HepG2 (cell line): ENCODE results near the gene PRDX3. TPM values are rescaled to one million over a fixed set of nuclear protein-coding genes. Genes with fewer than 3 reads are reported as not detected.

Experiments
- ATAC-seq: fragments of 200-7000 bp; cut with Tn5 transposase; 3 replicates; pipeline ENCODE4 v1.9.1; 2020; ENCODE audit warnings: mild to moderate bottlenecking, moderate library complexity
- BruUV-seq: library from RNA; stranded (reverse); fragments of 400-500 nt; replicated peaks from 2 replicates; lab custom pipeline; 2021; lab: Mats Ljungman, UMichigan
- CTCF ChIA-PET: fragments of 300-600 bp; formaldehyde crosslinking; extraction: SDS; loops from one replicate; lab custom pipeline; 2021; ENCODE audit warnings: low total read pairs, inconsistent platforms, low intra/inter-chr PET ratio; lab: Yijun Ruan, JAX
- POLR2A ChIA-PET: fragments of 350-600 bp; sonication (Branson Sonifier 250); formaldehyde crosslinking; loops from one replicate; lab custom pipeline; 2020; ENCODE audit warnings: antibody characterized with exemption, inconsistent platforms; lab: Yijun Ruan, JAX
- DNase-seq: peaks from one replicate; pipeline ENCODE4 v3.0.0-alpha.2; 2015; ENCODE audit warnings: low spot score
- FAIRE-seq: peaks from 3 replicates; lab custom pipeline; 2011; peaks lifted over from hg19 to GRCh38; lab: Jason Lieb, UNC
- H2AFZ ChIP-seq: one replicate; pipeline ENCODE4 v1.6.1; 2011; ENCODE audit warnings: low read length, inconsistent platforms
- H3K27ac ChIP-seq: fragments of 300-600 bp; 3 replicates; pipeline ENCODE4 v1.8.0; 2011; ENCODE audit warnings: mixed run types, mild to moderate bottlenecking, mixed read lengths, low read length, inconsistent platforms; ENCODE audit not compliant: insufficient read depth; ENCODE audit errors: extremely low read length
- H3K27me3 ChIP-seq, 2 experiments: fragments of 200-600 bp in 1 of 2; 2 replicates in 1 of 2; 3 replicates in 1 of 2; pipeline versions ENCODE4 v1.6.0 to v1.8.0; 2011; ENCODE audit warnings: low read length in 2 of 2, mild to moderate bottlenecking in 2 of 2, moderate library complexity in 2 of 2, inconsistent platforms in 1 of 2; ENCODE audit not compliant: insufficient read depth in 2 of 2, control insufficient read depth in 1 of 2
- H3K36me3 ChIP-seq, 2 experiments: fragments of 200-600 bp in 1 of 2; replicated peaks in 1 of 2; 2 replicates in 1 of 2; 3 replicates in 1 of 2; pipeline versions ENCODE4 v1.5.1 to v1.8.0; 2011; ENCODE audit warnings: low read length in 2 of 2, inconsistent platforms in 1 of 2; ENCODE audit not compliant: insufficient read depth in 2 of 2, control insufficient read depth in 1 of 2
- H3K4me1 ChIP-seq: 2 replicates; pipeline ENCODE4 v1.5.1; 2012; ENCODE audit warnings: low read length, inconsistent platforms; ENCODE audit not compliant: insufficient read depth
- H3K4me2 ChIP-seq: 2 replicates; pipeline ENCODE4 v1.6.0; 2011; ENCODE audit warnings: low read depth, low read length, inconsistent platforms
- H3K4me3 ChIP-seq, 3 experiments: fragments of 200-600 bp in 1 of 3; sonication (generic), shearing (Covaris generic) in 1 of 3; replicated peaks in 1 of 3; 2 replicates each; pipeline ENCODE4 v1.5.1; 2011 to 2016; ENCODE audit warnings: low read length in 3 of 3, inconsistent platforms in 2 of 3, low read depth in 2 of 3, mild to moderate bottlenecking in 2 of 3, control low read depth in 1 of 3, mixed read lengths in 1 of 3; ENCODE audit not compliant: insufficient read depth in 1 of 3
- H3K79me2 ChIP-seq: one replicate; pipeline ENCODE4 v1.6.1; 2011; ENCODE audit warnings: low read length, inconsistent platforms; ENCODE audit not compliant: insufficient read depth
- H3K9ac ChIP-seq: 2 replicates; pipeline ENCODE4 v1.6.0; 2011; ENCODE audit warnings: mild to moderate bottlenecking, low read depth, low read length, inconsistent platforms; ENCODE audit not compliant: insufficient read depth
- H3K9me3 ChIP-seq: 2 replicates; pipeline ENCODE4 v1.5.1; 2012; ENCODE audit warnings: mild to moderate bottlenecking, low read length
- H4K20me1 ChIP-seq: 2 replicates; pipeline ENCODE4 v1.6.0; 2011; ENCODE audit warnings: inconsistent platforms, mild to moderate bottlenecking, low read length, moderate library complexity; ENCODE audit not compliant: insufficient read depth
- CREM ChIP-seq, 2 experiments: sonication (generic) in 1 of 2; formaldehyde crosslinking in 1 of 2; IDR thresholded peaks; 2 replicates each; pipeline versions ENCODE4 v1.4.0 to v1.6.1; 2016 to 2020; ENCODE audit warnings: antibody characterized with exemption in 1 of 2, mild to moderate bottlenecking in 1 of 2, missing genetic modification reagents in 1 of 2
- HNF4A ChIP-seq: sonication (generic); formaldehyde crosslinking; IDR thresholded peaks from 2 replicates; pipeline ENCODE4 v1.4.0; 2020; ENCODE audit warnings: missing genetic modification reagents
- NCOA2 ChIP-seq: sonication (generic); formaldehyde crosslinking; IDR thresholded peaks from 2 replicates; pipeline ENCODE4 v1.8.0; 2022; ENCODE audit warnings: inconsistent platforms
- SOX5 ChIP-seq: IDR thresholded peaks from 2 replicates; pipeline ENCODE4 v1.6.1; 2016; ENCODE audit warnings: borderline replicate concordance
- WGBS: methylation state at CpG from one replicate; pipeline ENCODE4 v1.1.6; 2017; ENCODE audit warnings: low lambda C conversion rate; 5-methylcytosine and 5-hydroxymethylcytosine counted together
- in situ Hi-C: cut with HindIII; loops from 2 replicates; pipeline ENCODE4 v1.10.0; 2017; ENCODE audit warnings: low pct_unique_long_range_greater_than_20kb; ENCODE audit not compliant: extremely low pct_ligation_motif_present
- intact Hi-C: fragments of 100-400 bp; cut with micrococcal nuclease; formaldehyde crosslinking; loops from one replicate; pipeline ENCODE4 v1.10.0; 2022; ENCODE audit not compliant: unreplicated experiment
- polyA plus RNA-seq, 8 experiments: library from polyadenylated mRNA; depleted of rRNA in 3 of 8; stranded (reverse) in 7 of 8; unstranded in 1 of 8; fragments of >200 nt; fragmentation: Illumina TruSeq in 4 of 8; extraction: Trizol in 4 of 8; gene quantifications; 2 replicates each; pipeline versions ENCODE4 v1.2.1 to v1.2.3, GENCODE V29; 2011 to 2016; ENCODE audit warnings: low read depth in 4 of 8, missing spikeins in 1 of 8, mixed read lengths in 1 of 8; ENCODE audit not compliant: insufficient read depth in 1 of 8
- total RNA-seq, 5 experiments: library from RNA; depleted of rRNA; stranded (reverse); fragments of >200 nt; fragmentation: Illumina TruSeq; extraction: Trizol; gene quantifications; 2 replicates each; pipeline ENCODE4 v1.2.3, GENCODE V29; 2016; ENCODE audit warnings: low read depth in 1 of 5
- TF ChIP-seq, protein P1 (sequence below): sonication (generic); formaldehyde crosslinking; IDR thresholded peaks from 2 replicates; pipeline ENCODE4 v1.4.0; 2020; ENCODE audit warnings: mild to moderate bottlenecking, missing genetic modification reagents
- TF ChIP-seq, protein P2 (sequence below): sonication (generic); formaldehyde crosslinking; IDR thresholded peaks from 2 replicates; pipeline ENCODE4 v1.9.0; 2022; ENCODE audit warnings: missing genetic modification reagents, mild to moderate bottlenecking, borderline replicate concordance
- TF ChIP-seq, protein P3 (sequence below): sonication (generic); formaldehyde crosslinking; IDR thresholded peaks from 2 replicates; pipeline ENCODE4 v1.8.0; 2022; ENCODE audit warnings: mild to moderate bottlenecking, missing genetic modification reagents, moderate library complexity
- TF ChIP-seq, protein P4 (sequence below), 2 experiments: fragments of 450-650 bp in 1 of 2; sonication (generic) in 1 of 2; formaldehyde crosslinking in 1 of 2; IDR thresholded peaks; 2 replicates each; pipeline versions ENCODE4 v1.6.1 to v1.8.0; 2016 to 2022; ENCODE audit warnings: antibody characterized with exemption in 1 of 2, mild to moderate bottlenecking in 1 of 2, missing genetic modification reagents in 1 of 2

PRDX3 gene
- total and polyA plus RNA-seq, 2 of the 13 experiments (the other 11 are each of a cell fraction or from before 2014, with no cell fraction given): 407 to 565 TPM

DNA sequence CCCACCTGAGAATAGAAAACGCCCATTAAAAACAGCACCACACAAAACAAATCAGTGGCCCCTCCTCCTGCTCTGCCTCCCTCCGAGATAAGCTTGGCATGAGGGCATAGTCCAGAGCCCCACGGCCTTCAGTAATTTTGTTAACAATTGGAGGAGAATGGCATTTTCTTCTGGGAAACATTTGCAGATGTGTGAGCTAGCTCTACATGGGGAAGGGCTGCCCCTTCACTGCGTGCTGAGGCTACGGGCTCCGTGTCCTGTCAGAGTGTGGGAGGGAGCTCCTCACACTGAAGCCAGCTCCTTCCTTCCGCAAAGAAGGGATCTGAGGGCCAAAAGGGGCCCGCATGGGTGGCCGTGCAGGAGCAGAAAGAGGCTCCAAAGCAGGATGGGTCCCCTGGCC lies 43.9 kb upstream of the PRDX3 start:
- Histone ChIP-seq H3K9ac (peak overlapping the region; percentile 58), H2AFZ (no peak overlapping the region), H3K36me3 (no peaks in the 10 kb centered on the region), H4K20me1 (no peaks in the 10 kb centered on the region), H3K4me1 (peaks cover 50% of the 10 kb centered on the region), H3K27me3 (no peaks in the 10 kb centered on the region), H3K79me2 (peaks cover 27% of the 10 kb centered on the region), H3K4me3 (peak overlapping the region; percentile 40 to 69 (median 42); a peak in 5 of 6 replicates), H3K9me3 (no peaks in the 10 kb centered on the region), H3K4me2 (peak overlapping the region; percentile 84), H3K27ac (peak overlapping the region; percentile 60)
- in situ Hi-C loops: no loop called here
- CTCF ChIA-PET: no interaction called here
- POLR2A ChIA-PET: interaction anchor here (0.9 to 3.4 kb wide), 10 partner anchors 10 to 186 kb away, joined by 3 to 44 read pairs (median 4); partner anchors contain the start of gene GRK5
- ATAC-seq: peak; percentile 87
- BruUV-seq: no TSS peak
- intact Hi-C loops: loop anchor here (1.0 kb wide), 1 partner anchor 49 kb away; no protein-coding TSS in a partner anchor
- 0% methylated on average over 4 of the region's 9 CpGs for WGBS
- no peak for FAIRE-seq
- DNase-seq: peak; percentile 77
- TF ChIP-seq NCOA2 (CRISPR knock-in tag) (0 out of 2 replicates have a peak, but pooled peaks have one; percentile 39), SOX5 (CRISPR knock-in tag) (peak; percentile 56; the same call in 1 of the 2 replicates), CREM (IDR thresholded peaks at IDR 0.05) (0 out of 2 replicates have a peak, but pooled peaks have one; percentile 20), CREM (CRISPR knock-in tag; IDR thresholded peaks at IDR 0.05) (no peak), HNF4A (CRISPR knock-in tag) (peak; percentile 67)
- TF ChIP-seq, protein P1, sequence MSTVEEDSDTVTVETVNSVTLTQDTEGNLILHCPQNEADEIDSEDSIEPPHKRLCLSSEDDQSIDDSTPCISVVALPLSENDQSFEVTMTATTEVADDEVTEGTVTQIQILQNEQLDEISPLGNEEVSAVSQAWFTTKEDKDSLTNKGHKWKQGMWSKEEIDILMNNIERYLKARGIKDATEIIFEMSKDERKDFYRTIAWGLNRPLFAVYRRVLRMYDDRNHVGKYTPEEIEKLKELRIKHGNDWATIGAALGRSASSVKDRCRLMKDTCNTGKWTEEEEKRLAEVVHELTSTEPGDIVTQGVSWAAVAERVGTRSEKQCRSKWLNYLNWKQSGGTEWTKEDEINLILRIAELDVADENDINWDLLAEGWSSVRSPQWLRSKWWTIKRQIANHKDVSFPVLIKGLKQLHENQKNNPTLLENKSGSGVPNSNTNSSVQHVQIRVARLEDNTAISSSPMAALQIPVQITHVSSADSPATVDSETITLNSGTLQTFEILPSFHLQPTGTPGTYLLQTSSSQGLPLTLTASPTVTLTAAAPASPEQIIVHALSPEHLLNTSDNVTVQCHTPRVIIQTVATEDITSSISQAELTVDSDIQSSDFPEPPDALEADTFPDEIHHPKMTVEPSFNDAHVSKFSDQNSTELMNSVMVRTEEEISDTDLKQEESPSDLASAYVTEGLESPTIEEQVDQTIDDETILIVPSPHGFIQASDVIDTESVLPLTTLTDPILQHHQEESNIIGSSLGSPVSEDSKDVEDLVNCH: no peak
- TF ChIP-seq, protein P2, sequence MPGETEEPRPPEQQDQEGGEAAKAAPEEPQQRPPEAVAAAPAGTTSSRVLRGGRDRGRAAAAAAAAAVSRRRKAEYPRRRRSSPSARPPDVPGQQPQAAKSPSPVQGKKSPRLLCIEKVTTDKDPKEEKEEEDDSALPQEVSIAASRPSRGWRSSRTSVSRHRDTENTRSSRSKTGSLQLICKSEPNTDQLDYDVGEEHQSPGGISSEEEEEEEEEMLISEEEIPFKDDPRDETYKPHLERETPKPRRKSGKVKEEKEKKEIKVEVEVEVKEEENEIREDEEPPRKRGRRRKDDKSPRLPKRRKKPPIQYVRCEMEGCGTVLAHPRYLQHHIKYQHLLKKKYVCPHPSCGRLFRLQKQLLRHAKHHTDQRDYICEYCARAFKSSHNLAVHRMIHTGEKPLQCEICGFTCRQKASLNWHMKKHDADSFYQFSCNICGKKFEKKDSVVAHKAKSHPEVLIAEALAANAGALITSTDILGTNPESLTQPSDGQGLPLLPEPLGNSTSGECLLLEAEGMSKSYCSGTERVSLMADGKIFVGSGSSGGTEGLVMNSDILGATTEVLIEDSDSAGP: peak; percentile 58; the same call in 1 of the 2 replicates
- TF ChIP-seq, protein P3, sequence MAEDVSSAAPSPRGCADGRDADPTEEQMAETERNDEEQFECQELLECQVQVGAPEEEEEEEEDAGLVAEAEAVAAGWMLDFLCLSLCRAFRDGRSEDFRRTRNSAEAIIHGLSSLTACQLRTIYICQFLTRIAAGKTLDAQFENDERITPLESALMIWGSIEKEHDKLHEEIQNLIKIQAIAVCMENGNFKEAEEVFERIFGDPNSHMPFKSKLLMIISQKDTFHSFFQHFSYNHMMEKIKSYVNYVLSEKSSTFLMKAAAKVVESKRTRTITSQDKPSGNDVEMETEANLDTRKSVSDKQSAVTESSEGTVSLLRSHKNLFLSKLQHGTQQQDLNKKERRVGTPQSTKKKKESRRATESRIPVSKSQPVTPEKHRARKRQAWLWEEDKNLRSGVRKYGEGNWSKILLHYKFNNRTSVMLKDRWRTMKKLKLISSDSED (CRISPR knock-in tag): no peak
- TF ChIP-seq, protein P4, sequence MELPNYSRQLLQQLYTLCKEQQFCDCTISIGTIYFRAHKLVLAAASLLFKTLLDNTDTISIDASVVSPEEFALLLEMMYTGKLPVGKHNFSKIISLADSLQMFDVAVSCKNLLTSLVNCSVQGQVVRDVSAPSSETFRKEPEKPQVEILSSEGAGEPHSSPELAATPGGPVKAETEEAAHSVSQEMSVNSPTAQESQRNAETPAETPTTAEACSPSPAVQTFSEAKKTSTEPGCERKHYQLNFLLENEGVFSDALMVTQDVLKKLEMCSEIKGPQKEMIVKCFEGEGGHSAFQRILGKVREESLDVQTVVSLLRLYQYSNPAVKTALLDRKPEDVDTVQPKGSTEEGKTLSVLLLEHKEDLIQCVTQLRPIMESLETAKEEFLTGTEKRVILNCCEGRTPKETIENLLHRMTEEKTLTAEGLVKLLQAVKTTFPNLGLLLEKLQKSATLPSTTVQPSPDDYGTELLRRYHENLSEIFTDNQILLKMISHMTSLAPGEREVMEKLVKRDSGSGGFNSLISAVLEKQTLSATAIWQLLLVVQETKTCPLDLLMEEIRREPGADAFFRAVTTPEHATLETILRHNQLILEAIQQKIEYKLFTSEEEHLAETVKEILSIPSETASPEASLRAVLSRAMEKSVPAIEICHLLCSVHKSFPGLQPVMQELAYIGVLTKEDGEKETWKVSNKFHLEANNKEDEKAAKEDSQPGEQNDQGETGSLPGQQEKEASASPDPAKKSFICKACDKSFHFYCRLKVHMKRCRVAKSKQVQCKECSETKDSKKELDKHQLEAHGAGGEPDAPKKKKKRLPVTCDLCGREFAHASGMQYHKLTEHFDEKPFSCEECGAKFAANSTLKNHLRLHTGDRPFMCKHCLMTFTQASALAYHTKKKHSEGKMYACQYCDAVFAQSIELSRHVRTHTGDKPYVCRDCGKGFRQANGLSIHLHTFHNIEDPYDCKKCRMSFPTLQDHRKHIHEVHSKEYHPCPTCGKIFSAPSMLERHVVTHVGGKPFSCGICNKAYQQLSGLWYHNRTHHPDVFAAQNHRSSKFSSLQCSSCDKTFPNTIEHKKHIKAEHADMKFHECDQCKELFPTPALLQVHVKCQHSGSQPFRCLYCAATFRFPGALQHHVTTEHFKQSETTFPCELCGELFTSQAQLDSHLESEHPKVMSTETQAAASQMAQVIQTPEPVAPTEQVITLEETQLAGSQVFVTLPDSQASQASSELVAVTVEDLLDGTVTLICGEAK (IDR thresholded peaks at IDR 0.05): no peak
- TF ChIP-seq, protein P4 (CRISPR knock-in tag; IDR thresholded peaks at IDR 0.05): no peak
